IMR-90 (cell line): ENCODE data around the gene MCM3AP. TPM values are rescaled to one million over a fixed set of nuclear protein-coding genes. Genes with fewer than 3 reads are reported as not detected.

Source experiments
- ATAC-seq: fragments of 200-7000 bp; cut with Tn5 transposase; 2 replicates; pipeline ENCODE4 v1.9.1; 2020; ENCODE audit warnings: low read depth, mild to moderate bottlenecking, moderate library complexity
- BruUV-seq: library from RNA; stranded (reverse); fragments of 400-500 nt; replicated peaks from 2 replicates; lab custom pipeline; 2021; lab: Mats Ljungman, UMichigan
- CTCF ChIA-PET: fragments of 300-600 bp; formaldehyde crosslinking; extraction: SDS; loops from one replicate; lab custom pipeline; 2021; ENCODE audit warnings: antibody characterized with exemption; lab: Yijun Ruan, JAX
- POLR2A ChIA-PET: fragments of 300-600 bp; sonication (Branson Sonifier 250); formaldehyde crosslinking; loops from one replicate; lab custom pipeline; 2022; ENCODE audit warnings: antibody characterized with exemption; ENCODE audit not compliant: unreplicated experiment; lab: Charles Lee
- DNase-seq: peaks from one replicate; pipeline ENCODE4 v3.0.0; 2013
- H2AFZ ChIP-seq: replicated peaks from 2 replicates; pipeline ENCODE3; 2013; ENCODE audit warnings: low read length, mild to moderate bottlenecking; ENCODE audit not compliant: poor library complexity
- H2AK5ac ChIP-seq: 2 replicates; pipeline ENCODE4 v1.6.1; 2013; ENCODE audit warnings: low read depth, low read length, inconsistent platforms
- H2AK9ac ChIP-seq: replicated peaks from 2 replicates; pipeline ENCODE3; 2013; ENCODE audit warnings: mild to moderate bottlenecking, low read depth, low read length, moderate library complexity; ENCODE audit not compliant: poor library complexity
- H2BK120ac ChIP-seq: 2 replicates; pipeline ENCODE4 v1.6.1; 2013; ENCODE audit warnings: low read depth, low read length, inconsistent platforms
- H2BK15ac ChIP-seq: 3 replicates; pipeline ENCODE4 v1.6.1; 2013; ENCODE audit warnings: low read depth, low read length, inconsistent platforms
- H2BK20ac ChIP-seq: 2 replicates; pipeline ENCODE4 v1.6.1; 2013; ENCODE audit warnings: low read depth, mild to moderate bottlenecking, inconsistent platforms, low read length, moderate library complexity
- H2BK5ac ChIP-seq: 2 replicates; pipeline ENCODE4 v1.6.1; 2013; ENCODE audit warnings: mild to moderate bottlenecking, low read depth, low read length, inconsistent platforms; ENCODE audit not compliant: poor library complexity, severe bottlenecking
- H3K14ac ChIP-seq: replicated peaks from 2 replicates; pipeline ENCODE4 v1.6.1; 2013; ENCODE audit warnings: low read depth, low read length, inconsistent platforms
- H3K18ac ChIP-seq: 2 replicates; pipeline ENCODE4 v1.6.1; 2013; ENCODE audit warnings: low read depth, low read length, control low read depth
- H3K23ac ChIP-seq: 2 replicates; pipeline ENCODE4 v1.6.1; 2013; ENCODE audit warnings: low read depth, low read length, inconsistent platforms
- H3K27ac ChIP-seq: 2 replicates; pipeline ENCODE4 v1.5.1; 2013; ENCODE audit warnings: mild to moderate bottlenecking, control low read depth, low read length; ENCODE audit not compliant: insufficient read depth
- H3K27me3 ChIP-seq: 2 replicates; pipeline ENCODE4 v1.6.1; 2013; ENCODE audit warnings: low read length; ENCODE audit not compliant: control insufficient read depth, insufficient read depth
- H3K36me3 ChIP-seq: 2 replicates; pipeline ENCODE4 v1.6.1; 2013; ENCODE audit warnings: low read length, mixed read lengths; ENCODE audit not compliant: control insufficient read depth, insufficient read depth
- H3K4ac ChIP-seq: 2 replicates; pipeline ENCODE4 v1.6.1; 2013; ENCODE audit warnings: low read depth, low read length, inconsistent platforms
- H3K4me1 ChIP-seq: 2 replicates; pipeline ENCODE4 v1.6.1; 2013; ENCODE audit warnings: low read length, mixed read lengths; ENCODE audit not compliant: control insufficient read depth, insufficient read depth
- H3K4me2 ChIP-seq: 2 replicates; pipeline ENCODE4 v1.6.1; 2013; ENCODE audit warnings: low read depth, mild to moderate bottlenecking, control low read depth, low read length, moderate library complexity
- H3K4me3 ChIP-seq: 2 replicates; pipeline ENCODE4 v1.5.1; 2013; ENCODE audit warnings: low read depth, mild to moderate bottlenecking, control low read depth, low read length, moderate library complexity; ENCODE audit not compliant: insufficient read depth
- H3K56ac ChIP-seq: 2 replicates; pipeline ENCODE4 v1.6.1; 2013; ENCODE audit warnings: low read length, inconsistent platforms; ENCODE audit not compliant: insufficient read depth; ENCODE audit errors: extremely low read depth
- H3K79me1 ChIP-seq, 2 experiments: 2 replicates each; pipeline ENCODE4 v1.6.1; 2013; ENCODE audit warnings: low read length in 2 of 2, inconsistent platforms in 1 of 2, low read depth in 1 of 2
- H3K9ac ChIP-seq: 2 replicates; pipeline ENCODE4 v1.6.1; 2013; ENCODE audit warnings: low read depth, low read length, control low read depth
- H3K9me1 ChIP-seq: 2 replicates; pipeline ENCODE4 v1.6.1; 2013; ENCODE audit warnings: low read length, inconsistent platforms; ENCODE audit not compliant: insufficient read depth
- H3K9me3 ChIP-seq: 2 replicates; pipeline ENCODE4 v1.6.1; 2013; ENCODE audit warnings: low read length; ENCODE audit not compliant: control insufficient read depth, insufficient read depth
- H4K20me1 ChIP-seq: 2 replicates; pipeline ENCODE4 v1.6.1; 2013; ENCODE audit warnings: low read length, inconsistent platforms; ENCODE audit not compliant: insufficient read depth
- H4K5ac ChIP-seq: 2 replicates; pipeline ENCODE4 v1.6.1; 2013; ENCODE audit warnings: mild to moderate bottlenecking, low read depth, low read length, control low read depth
- H4K8ac ChIP-seq, 2 experiments: 2 replicates each; pipeline ENCODE4 v1.6.1; 2013; ENCODE audit warnings: low read depth in 2 of 2, low read length in 2 of 2, control low read depth in 1 of 2, inconsistent platforms in 1 of 2
- H4K91ac ChIP-seq: 2 replicates; pipeline ENCODE4 v1.6.1; 2013; ENCODE audit warnings: low read depth, low read length, inconsistent platforms; ENCODE audit not compliant: insufficient read depth
- CEBPB ChIP-seq: IDR thresholded peaks from 2 replicates; pipeline ENCODE4 v1.6.1; 2012; ENCODE audit warnings: low read depth, low read length, improper control_type of control experiment
- CHD1 ChIP-seq: IDR thresholded peaks from 2 replicates; pipeline ENCODE4 v1.6.1; 2012; ENCODE audit warnings: low read depth, low read length, improper control_type of control experiment
- CTCF ChIP-seq: conservative IDR thresholded peaks from 2 replicates; pipeline ENCODE4 v1.5.1; 2012; ENCODE audit warnings: mild to moderate bottlenecking, low read depth, low read length, improper control_type of control experiment
- FOS ChIP-seq: fragments of 150-350 bp; IDR thresholded peaks from 2 replicates; pipeline ENCODE4 v1.6.1; 2016; ENCODE audit warnings: low read depth, low read length
- MAFK ChIP-seq: IDR thresholded peaks from 2 replicates; pipeline ENCODE4 v1.6.1; 2012; ENCODE audit warnings: low read depth, low read length, improper control_type of control experiment
- MAZ ChIP-seq: IDR thresholded peaks from 2 replicates; pipeline ENCODE4 v1.6.1; 2012; ENCODE audit warnings: low read depth, mild to moderate bottlenecking, low read length, improper control_type of control experiment, moderate library complexity, borderline replicate concordance
- NFE2L2 ChIP-seq: fragments of 150-350 bp; IDR thresholded peaks from 2 replicates; pipeline ENCODE4 v1.6.1; 2016; ENCODE audit warnings: low read depth, mild to moderate bottlenecking, low read length
- POLR2A ChIP-seq: IDR thresholded peaks from 2 replicates; pipeline ENCODE4 v1.6.1; 2012; ENCODE audit warnings: mild to moderate bottlenecking, low read depth, low read length
- RAD21 ChIP-seq: IDR thresholded peaks from 2 replicates; pipeline ENCODE4 v1.6.1; 2012; ENCODE audit warnings: low read length, improper control_type of control experiment
- RCOR1 ChIP-seq: IDR thresholded peaks from 2 replicates; pipeline ENCODE4 v1.6.1; 2012; ENCODE audit warnings: mild to moderate bottlenecking, low read length, improper control_type of control experiment; ENCODE audit not compliant: insufficient replicate concordance
- RFX5 ChIP-seq: IDR thresholded peaks from 2 replicates; pipeline ENCODE4 v1.8.0; 2012; ENCODE audit warnings: low read depth, mild to moderate bottlenecking, low read length, moderate library complexity
- USF2 ChIP-seq: fragments of 150-350 bp; IDR thresholded peaks from 2 replicates; pipeline ENCODE4 v1.6.1; 2017; ENCODE audit warnings: mild to moderate bottlenecking, antibody characterized with exemption, low read length, low read depth
- WGBS, 2 experiments: methylation state at CpG; one replicate each; pipeline versions ENCODE4 v1.1.5 to v1.1.7; 2013; ENCODE audit warnings: missing lambda C conversion rate in 2 of 2; ENCODE audit not compliant: insufficient read length in 1 of 2; ENCODE audit errors: extremely low coverage in 2 of 2; 5-methylcytosine and 5-hydroxymethylcytosine counted together
- dilution Hi-C: fragments of 300-500 bp; cut with HindIII; formaldehyde crosslinking; loops from one replicate; pipeline ENCODE4 v1.14.3; 2018; ENCODE audit warnings: low sequenced_read_pairs; ENCODE audit not compliant: unreplicated experiment
- in situ Hi-C: fragments of 300-500 bp; cut with MboI; formaldehyde crosslinking; loops from 3 replicates; pipeline ENCODE4 v1.14.3; 2019; ENCODE audit warnings: low sequenced_read_pairs, inconsistent platforms, mixed read lengths
- intact Hi-C: fragments of 100-400 bp; cut with micrococcal nuclease; formaldehyde crosslinking; loops from 2 replicates; pipeline ENCODE4 v1.10.0; 2022
- polyA plus RNA-seq, 3 experiments: library from polyadenylated mRNA; depleted of rRNA; stranded (reverse); fragments of >200 nt; gene quantifications; 2 replicates each; pipeline ENCODE4 v1.2.3, GENCODE V29; 2012; ENCODE audit warnings: low replicate concordance in 1 of 3
- total RNA-seq: library from RNA; depleted of rRNA; stranded (reverse); fragments of >200 nt; gene quantifications from 2 replicates; pipeline ENCODE4 v1.2.3, GENCODE V29; 2012

MCM3AP gene
- total and polyA plus RNA-seq, 2 of the 4 experiments (the other 2 are of a cell fraction), result 46.5 to 63.1 TPM

- no peak overlapping the region for H2BK15ac ChIP-seq
- WGBS, 2 experiments, result 90% methylated on average over 2 of the region's 3 CpGs; no CpG with 5 or more reads in 1 of the 2 experiments
- H3K4me2 ChIP-seq, result no peak overlapping the region
- H3K79me1 ChIP-seq, result peaks cover 7 to 26% of the 10 kb centered on the region in 2 experiments; a peak in 3 of 4 replicates
- in situ Hi-C loops (no loop called here), intact Hi-C loops (loop anchor here (5.0 kb wide), 1 partner anchor 38 kb away; no protein-coding TSS in a partner anchor), dilution Hi-C loops (no loop called here)
- H3K4me3 ChIP-seq, result no peak overlapping the region
- H2BK20ac ChIP-seq, result no peak overlapping the region
- no peak overlapping the region for H3K23ac ChIP-seq
- H4K91ac ChIP-seq, result no peak overlapping the region
- no peak overlapping the region for H3K14ac ChIP-seq
- BruUV-seq, result no TSS peak
- H3K9me3 ChIP-seq, result no peaks in the 10 kb centered on the region
- H3K9ac ChIP-seq, result no peak overlapping the region
- peaks cover 71% of the 10 kb centered on the region for H3K36me3 ChIP-seq
- ATAC-seq, result no peak
- H2BK5ac ChIP-seq, result no peak overlapping the region
- DNase-seq, result no peak
- TF ChIP-seq USF2 (no peak), CHD1 (no peak), RAD21 (no peak), MAZ (no peak), NFE2L2 (no peak), FOS (no peak), CTCF (no peak), CEBPB (no peak), RFX5 (no peak), POLR2A (no peak), RCOR1 (no peak), MAFK (no peak)
- H4K5ac ChIP-seq, result no peak overlapping the region
- peaks cover 23% of the 10 kb centered on the region for H3K9me1 ChIP-seq
- H3K18ac ChIP-seq, result no peak overlapping the region
- H3K4me1 ChIP-seq, result no peaks in the 10 kb centered on the region; the same call in 1 of the 2 replicates
- H2AK9ac ChIP-seq, result no peak overlapping the region
- peaks cover 6% of the 10 kb centered on the region for H4K20me1 ChIP-seq
- no peak overlapping the region for H3K56ac ChIP-seq
- no peak overlapping the region for H2BK120ac ChIP-seq
- H3K27me3 ChIP-seq, result no peaks in the 10 kb centered on the region
- no peak overlapping the region for H3K27ac ChIP-seq
- H2AK5ac ChIP-seq, result no peak overlapping the region
- POLR2A ChIA-PET, result no interaction called here
- no peak overlapping the region for H2AFZ ChIP-seq
- H4K8ac ChIP-seq, result no peak overlapping the region
- H3K4ac ChIP-seq, result no peak overlapping the region
- CTCF ChIA-PET, result no interaction called here
These were observed 41.5 kb downstream of the MCM3AP start for GRCh38 chr21:46243960-46244361.
